Measurements from ENCODE around the gene PTPRO. TPM values are rescaled to one million over a fixed set of nuclear protein-coding genes. Genes with fewer than 3 reads are reported as not detected.

The PTPRO gene
- total RNA-seq, 1 donor from 2014 or later: 5.8 TPM

- H3K4me3 Mint-ChIP-seq: no peak overlapping the region
- Histone ChIP-seq H3K27me3 (no peaks in the 10 kb centered on the region), H4K20me1 (ENCODE audit: low read depth) (no peaks in the 10 kb centered on the region), H3K4me2 (no peak overlapping the region), H3K4me1 (no peaks in the 10 kb centered on the region), H3K9ac (no peak overlapping the region), H3K9me3 (ENCODE audit: low read depth) (no peaks in the 10 kb centered on the region), H2AFZ (replicated peaks) (no peak overlapping the region), H3F3A (ENCODE audit: low read depth) (no peaks in the 10 kb centered on the region), H3K4me3 (no peak overlapping the region), H3K27ac (no peak overlapping the region), H3K36me3 (no peaks in the 10 kb centered on the region), H3K79me2 (ENCODE audit: low read depth) (no peaks in the 10 kb centered on the region)
- no peaks in the 10 kb centered on the region for H3K4me1 Mint-ChIP-seq
- no peaks in the 10 kb centered on the region for H3K27me3 Mint-ChIP-seq (ENCODE audit: insufficient read depth, low read depth)
- no peaks in the 10 kb centered on the region for H3K9me3 Mint-ChIP-seq
- DNase-seq (ENCODE audit: low spot score): no peak
- H3K27ac Mint-ChIP-seq: no peak overlapping the region
- no peaks in the 10 kb centered on the region for H3K36me3 Mint-ChIP-seq
- TF ChIP-seq CTCF (IDR thresholded peaks at IDR 0.05): no peak
- no peak for TF ChIP-seq EZH2 (IDR thresholded peaks at IDR 0.05)
- no peak for TF ChIP-seq EZH2phosphoT487 (IDR thresholded peaks at IDR 0.05)
Measured at GRCh38 chr12:15561396-15561795, 239.1 kb downstream of the PTPRO start.

- H3K4me1 Mint-ChIP-seq: no peaks in the 10 kb centered on the region
- no peaks in the 10 kb centered on the region for H3K36me3 ChIP-seq
- peaks cover under 1% of the 10 kb centered on the region for H3K27me3 Mint-ChIP-seq (ENCODE audit: insufficient read depth, low read depth)
- H3K4me3 ChIP-seq: no peak overlapping the region
- TF ChIP-seq CTCF (IDR thresholded peaks at IDR 0.05) (no peak), EZH2 (IDR thresholded peaks at IDR 0.05) (no peak), EZH2phosphoT487 (IDR thresholded peaks at IDR 0.05) (no peak)
- no peaks in the 10 kb centered on the region for H3F3A ChIP-seq (ENCODE audit: low read depth)
- no peak overlapping the region for H3K27ac Mint-ChIP-seq
- H2AFZ ChIP-seq (replicated peaks): no peak overlapping the region
- H3K9ac ChIP-seq: no peak overlapping the region
- DNase-seq (ENCODE audit: low spot score): no peak
- no peaks in the 10 kb centered on the region for H3K4me1 ChIP-seq
- H3K4me3 Mint-ChIP-seq: no peak overlapping the region
- no peaks in the 10 kb centered on the region for H4K20me1 ChIP-seq (ENCODE audit: low read depth)
- H3K27me3 ChIP-seq: no peaks in the 10 kb centered on the region
- H3K79me2 ChIP-seq (ENCODE audit: low read depth): no peaks in the 10 kb centered on the region
- no peak overlapping the region for H3K27ac ChIP-seq
- no peaks in the 10 kb centered on the region for H3K9me3 Mint-ChIP-seq
- H3K4me2 ChIP-seq: no peak overlapping the region
- H3K9me3 ChIP-seq (ENCODE audit: low read depth): no peaks in the 10 kb centered on the region
- H3K36me3 Mint-ChIP-seq: no peaks in the 10 kb centered on the region
Measured at GRCh38 chr12:15562263-15562662, 240.0 kb downstream of the PTPRO start.

- Histone ChIP-seq H3K9ac (no peak overlapping the region), H3K27ac (no peak overlapping the region), H3K79me2 (ENCODE audit: low read depth) (no peaks in the 10 kb centered on the region), H3K4me2 (no peak overlapping the region), H3K9me3 (ENCODE audit: low read depth) (no peaks in the 10 kb centered on the region), H3K4me1 (no peaks in the 10 kb centered on the region), H2AFZ (replicated peaks) (no peak overlapping the region), H4K20me1 (ENCODE audit: low read depth) (no peaks in the 10 kb centered on the region), H3K27me3 (no peaks in the 10 kb centered on the region), H3K4me3 (no peak overlapping the region), H3K36me3 (no peaks in the 10 kb centered on the region), H3F3A (ENCODE audit: low read depth) (no peaks in the 10 kb centered on the region)
- Mint-ChIP-seq H3K36me3 (no peaks in the 10 kb centered on the region), H3K27me3 (ENCODE audit: insufficient read depth, low read depth) (peaks cover 3% of the 10 kb centered on the region), H3K4me3 (no peak overlapping the region), H3K9me3 (no peaks in the 10 kb centered on the region), H3K4me1 (no peaks in the 10 kb centered on the region), H3K27ac (no peak overlapping the region)
- no peak for TF ChIP-seq CTCF (IDR thresholded peaks at IDR 0.05)
- TF ChIP-seq EZH2phosphoT487 (IDR thresholded peaks at IDR 0.05): no peak
- no peak for TF ChIP-seq EZH2 (IDR thresholded peaks at IDR 0.05)
- no peak for DNase-seq (ENCODE audit: low spot score)
Measured at GRCh38 chr12:15563663-15564062, 241.4 kb downstream of the PTPRO start.
